HepG2 (cell line): ENCODE measurements around the gene SLC35F1. TPM values are rescaled to one million over a fixed set of nuclear protein-coding genes. Genes with fewer than 3 reads are reported as not detected.

Experiments
- DPF2 ChIP-seq: sonication (generic); formaldehyde crosslinking; IDR thresholded peaks from 2 replicates; pipeline ENCODE4 v1.4.0; 2020; ENCODE audit warnings: mild to moderate bottlenecking, low read depth, missing genetic modification reagents, borderline replicate concordance
- HOXD1 ChIP-seq: sonication (generic); formaldehyde crosslinking; IDR thresholded peaks from 2 replicates; pipeline ENCODE4 v1.5.0; 2020; ENCODE audit warnings: missing genetic modification reagents
- MXI1 ChIP-seq: IDR thresholded peaks from 3 replicates; pipeline ENCODE4 v1.6.1; 2012; ENCODE audit warnings: low read depth, low read length, inconsistent platforms, borderline replicate concordance
- SALL1 ChIP-seq: sonication (generic); formaldehyde crosslinking; IDR thresholded peaks from 2 replicates; pipeline ENCODE4 v1.8.0; 2022; ENCODE audit warnings: mild to moderate bottlenecking, missing genetic modification reagents
- SAP130 ChIP-seq: IDR thresholded peaks from 2 replicates; pipeline ENCODE4 v1.6.1; 2016; ENCODE audit warnings: low read depth
- XRCC5 ChIP-seq: fragments of 200-400 bp; formaldehyde crosslinking; optimal IDR thresholded peaks from 2 replicates; pipeline ENCODE3; 2017; ENCODE audit warnings: mild to moderate bottlenecking, low read length
- YY1 ChIP-seq: IDR thresholded peaks from 2 replicates; pipeline ENCODE4 v1.6.1; 2011; ENCODE audit warnings: low read length, low read depth, moderate library complexity, mild to moderate bottlenecking; ENCODE audit not compliant: insufficient read depth, insufficient replicate concordance
- ZFX ChIP-seq: sonication (generic); formaldehyde crosslinking; IDR thresholded peaks from 2 replicates; pipeline ENCODE4 v1.4.0; 2020; ENCODE audit warnings: mild to moderate bottlenecking, low read depth, missing genetic modification reagents, moderate library complexity
- ZNF30 ChIP-seq: sonication (generic); formaldehyde crosslinking; IDR thresholded peaks from 2 replicates; pipeline ENCODE4 v1.5.0; 2020; ENCODE audit warnings: mild to moderate bottlenecking, missing genetic modification reagents
- ZNF354B ChIP-seq: sonication (generic); formaldehyde crosslinking; IDR thresholded peaks from 2 replicates; pipeline ENCODE4 v1.8.0; 2022; ENCODE audit warnings: mild to moderate bottlenecking, missing genetic modification reagents
- ZNF530 ChIP-seq: sonication (generic); formaldehyde crosslinking; IDR thresholded peaks from 2 replicates; pipeline ENCODE4 v1.5.0; 2020; ENCODE audit warnings: low read depth, mild to moderate bottlenecking, missing genetic modification reagents
- ZNF766 ChIP-seq: sonication (generic); formaldehyde crosslinking; IDR thresholded peaks from 2 replicates; pipeline ENCODE4 v1.5.0; 2020; ENCODE audit warnings: missing genetic modification reagents, borderline replicate concordance
- ZSCAN31 ChIP-seq: sonication (generic); formaldehyde crosslinking; IDR thresholded peaks from 2 replicates; pipeline ENCODE4 v1.5.0; 2020; ENCODE audit warnings: low read depth, mild to moderate bottlenecking, missing genetic modification reagents
- polyA plus RNA-seq, 8 experiments: library from polyadenylated mRNA; depleted of rRNA in 3 of 8; stranded (reverse) in 7 of 8; unstranded in 1 of 8; fragments of >200 nt; fragmentation: Illumina TruSeq in 4 of 8; extraction: Trizol in 4 of 8; gene quantifications; 2 replicates each; pipeline versions ENCODE4 v1.2.1 to v1.2.3, GENCODE V29; 2011 to 2016; ENCODE audit warnings: low read depth in 4 of 8, missing spikeins in 1 of 8, mixed read lengths in 1 of 8; ENCODE audit not compliant: insufficient read depth in 1 of 8
- total RNA-seq, 5 experiments: library from RNA; depleted of rRNA; stranded (reverse); fragments of >200 nt; fragmentation: Illumina TruSeq; extraction: Trizol; gene quantifications; 2 replicates each; pipeline ENCODE4 v1.2.3, GENCODE V29; 2016; ENCODE audit warnings: low read depth in 1 of 5
- TF ChIP-seq, protein P1 (sequence below): sonication (generic); formaldehyde crosslinking; IDR thresholded peaks from 2 replicates; pipeline ENCODE4 v1.5.0; 2020; ENCODE audit warnings: mild to moderate bottlenecking, missing genetic modification reagents, borderline replicate concordance
- TF ChIP-seq, protein P2 (sequence below): IDR thresholded peaks from 2 replicates; pipeline ENCODE4 v1.6.1; 2016; ENCODE audit warnings: mild to moderate bottlenecking, missing biosample characterization, missing genetic modification reagents
- TF ChIP-seq, protein P3 (sequence below): sonication (generic); formaldehyde crosslinking; IDR thresholded peaks from 2 replicates; pipeline ENCODE4 v1.5.0; 2020; ENCODE audit warnings: mild to moderate bottlenecking, missing genetic modification reagents, borderline replicate concordance

SLC35F1 gene
- total and polyA plus RNA-seq, 2 of the 13 experiments (the other 11 are each of a cell fraction or from before 2014, with no cell fraction given): 0.01 TPM; not detected in 1

DNA sequence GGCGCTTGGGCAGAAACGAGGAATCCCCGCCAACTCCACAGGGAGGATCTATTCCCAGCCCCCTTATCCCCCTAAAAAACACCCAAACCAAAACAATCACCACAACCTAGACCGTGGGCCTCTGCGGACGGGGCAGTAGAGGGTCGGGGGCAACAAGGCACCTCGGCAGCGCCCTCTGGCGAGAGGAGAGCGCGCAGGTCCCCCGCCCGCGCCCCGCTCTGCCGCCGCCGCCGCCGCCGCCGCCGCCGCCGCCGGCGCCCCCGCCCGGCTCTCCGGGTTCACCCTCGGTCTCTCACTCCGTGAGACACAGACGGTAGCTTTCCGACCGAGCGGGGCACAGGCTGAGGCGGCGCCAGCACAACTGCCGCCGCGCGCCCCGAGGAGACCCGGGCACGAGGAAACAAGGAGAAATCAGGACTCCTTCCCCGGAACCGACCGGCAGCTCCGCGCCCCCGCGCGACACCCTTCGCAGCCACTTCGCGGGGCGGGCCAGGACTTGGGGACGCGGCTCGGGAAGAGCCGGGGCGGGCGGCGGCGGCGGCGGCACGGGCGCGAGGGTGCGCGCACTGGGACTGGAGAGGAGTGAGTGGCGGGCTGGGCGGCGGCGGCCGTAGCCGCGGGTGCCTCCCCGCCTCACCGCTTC is at the start of gene SLC35F1 (continued):
- TF ChIP-seq, protein P1, sequence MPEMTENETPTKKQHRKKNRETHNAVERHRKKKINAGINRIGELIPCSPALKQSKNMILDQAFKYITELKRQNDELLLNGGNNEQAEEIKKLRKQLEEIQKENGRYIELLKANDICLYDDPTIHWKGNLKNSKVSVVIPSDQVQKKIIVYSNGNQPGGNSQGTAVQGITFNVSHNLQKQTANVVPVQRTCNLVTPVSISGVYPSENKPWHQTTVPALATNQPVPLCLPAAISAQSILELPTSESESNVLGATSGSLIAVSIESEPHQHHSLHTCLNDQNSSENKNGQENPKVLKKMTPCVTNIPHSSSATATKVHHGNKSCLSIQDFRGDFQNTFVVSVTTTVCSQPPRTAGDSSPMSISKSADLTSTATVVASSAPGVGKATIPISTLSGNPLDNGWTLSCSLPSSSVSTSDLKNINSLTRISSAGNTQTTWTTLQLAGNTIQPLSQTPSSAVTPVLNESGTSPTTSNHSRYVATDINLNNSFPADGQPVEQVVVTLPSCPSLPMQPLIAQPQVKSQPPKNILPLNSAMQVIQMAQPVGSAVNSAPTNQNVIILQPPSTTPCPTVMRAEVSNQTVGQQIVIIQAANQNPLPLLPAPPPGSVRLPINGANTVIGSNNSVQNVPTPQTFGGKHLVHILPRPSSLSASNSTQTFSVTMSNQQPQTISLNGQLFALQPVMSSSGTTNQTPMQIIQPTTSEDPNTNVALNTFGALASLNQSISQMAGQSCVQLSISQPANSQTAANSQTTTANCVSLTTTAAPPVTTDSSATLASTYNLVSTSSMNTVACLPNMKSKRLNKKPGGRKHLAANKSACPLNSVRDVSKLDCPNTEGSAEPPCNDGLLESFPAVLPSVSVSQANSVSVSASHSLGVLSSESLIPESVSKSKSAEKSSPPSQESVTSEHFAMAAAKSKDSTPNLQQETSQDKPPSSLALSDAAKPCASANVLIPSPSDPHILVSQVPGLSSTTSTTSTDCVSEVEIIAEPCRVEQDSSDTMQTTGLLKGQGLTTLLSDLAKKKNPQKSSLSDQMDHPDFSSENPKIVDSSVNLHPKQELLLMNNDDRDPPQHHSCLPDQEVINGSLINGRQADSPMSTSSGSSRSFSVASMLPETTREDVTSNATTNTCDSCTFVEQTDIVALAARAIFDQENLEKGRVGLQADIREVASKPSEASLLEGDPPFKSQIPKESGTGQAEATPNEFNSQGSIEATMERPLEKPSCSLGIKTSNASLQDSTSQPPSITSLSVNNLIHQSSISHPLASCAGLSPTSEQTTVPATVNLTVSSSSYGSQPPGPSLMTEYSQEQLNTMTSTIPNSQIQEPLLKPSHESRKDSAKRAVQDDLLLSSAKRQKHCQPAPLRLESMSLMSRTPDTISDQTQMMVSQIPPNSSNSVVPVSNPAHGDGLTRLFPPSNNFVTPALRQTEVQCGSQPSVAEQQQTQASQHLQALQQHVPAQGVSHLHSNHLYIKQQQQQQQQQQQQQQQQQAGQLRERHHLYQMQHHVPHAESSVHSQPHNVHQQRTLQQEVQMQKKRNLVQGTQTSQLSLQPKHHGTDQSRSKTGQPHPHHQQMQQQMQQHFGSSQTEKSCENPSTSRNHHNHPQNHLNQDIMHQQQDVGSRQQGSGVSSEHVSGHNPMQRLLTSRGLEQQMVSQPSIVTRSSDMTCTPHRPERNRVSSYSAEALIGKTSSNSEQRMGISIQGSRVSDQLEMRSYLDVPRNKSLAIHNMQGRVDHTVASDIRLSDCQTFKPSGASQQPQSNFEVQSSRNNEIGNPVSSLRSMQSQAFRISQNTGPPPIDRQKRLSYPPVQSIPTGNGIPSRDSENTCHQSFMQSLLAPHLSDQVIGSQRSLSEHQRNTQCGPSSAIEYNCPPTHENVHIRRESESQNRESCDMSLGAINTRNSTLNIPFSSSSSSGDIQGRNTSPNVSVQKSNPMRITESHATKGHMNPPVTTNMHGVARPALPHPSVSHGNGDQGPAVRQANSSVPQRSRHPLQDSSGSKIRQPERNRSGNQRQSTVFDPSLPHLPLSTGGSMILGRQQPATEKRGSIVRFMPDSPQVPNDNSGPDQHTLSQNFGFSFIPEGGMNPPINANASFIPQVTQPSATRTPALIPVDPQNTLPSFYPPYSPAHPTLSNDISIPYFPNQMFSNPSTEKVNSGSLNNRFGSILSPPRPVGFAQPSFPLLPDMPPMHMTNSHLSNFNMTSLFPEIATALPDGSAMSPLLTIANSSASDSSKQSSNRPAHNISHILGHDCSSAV (CRISPR knock-in tag): no peak
- TF ChIP-seq, protein P2, sequence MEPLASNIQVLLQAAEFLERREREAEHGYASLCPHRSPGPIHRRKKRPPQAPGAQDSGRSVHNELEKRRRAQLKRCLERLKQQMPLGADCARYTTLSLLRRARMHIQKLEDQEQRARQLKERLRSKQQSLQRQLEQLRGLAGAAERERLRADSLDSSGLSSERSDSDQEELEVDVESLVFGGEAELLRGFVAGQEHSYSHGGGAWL (CRISPR knock-in tag): 0 out of 2 replicates have a peak, but pooled peaks have one; percentile 34
- no peak; the same call in 1 of the 2 replicates for TF ChIP-seq ZNF766
- TF ChIP-seq YY1: peak; percentile 14
- peak; percentile 20; the same call in 1 of the 2 replicates for TF ChIP-seq SAP130 (CRISPR knock-in tag)
- no peak for TF ChIP-seq ZNF530 (CRISPR knock-in tag)
- TF ChIP-seq ZFX (CRISPR knock-in tag): peak; percentile 15
- TF ChIP-seq, protein P3, sequence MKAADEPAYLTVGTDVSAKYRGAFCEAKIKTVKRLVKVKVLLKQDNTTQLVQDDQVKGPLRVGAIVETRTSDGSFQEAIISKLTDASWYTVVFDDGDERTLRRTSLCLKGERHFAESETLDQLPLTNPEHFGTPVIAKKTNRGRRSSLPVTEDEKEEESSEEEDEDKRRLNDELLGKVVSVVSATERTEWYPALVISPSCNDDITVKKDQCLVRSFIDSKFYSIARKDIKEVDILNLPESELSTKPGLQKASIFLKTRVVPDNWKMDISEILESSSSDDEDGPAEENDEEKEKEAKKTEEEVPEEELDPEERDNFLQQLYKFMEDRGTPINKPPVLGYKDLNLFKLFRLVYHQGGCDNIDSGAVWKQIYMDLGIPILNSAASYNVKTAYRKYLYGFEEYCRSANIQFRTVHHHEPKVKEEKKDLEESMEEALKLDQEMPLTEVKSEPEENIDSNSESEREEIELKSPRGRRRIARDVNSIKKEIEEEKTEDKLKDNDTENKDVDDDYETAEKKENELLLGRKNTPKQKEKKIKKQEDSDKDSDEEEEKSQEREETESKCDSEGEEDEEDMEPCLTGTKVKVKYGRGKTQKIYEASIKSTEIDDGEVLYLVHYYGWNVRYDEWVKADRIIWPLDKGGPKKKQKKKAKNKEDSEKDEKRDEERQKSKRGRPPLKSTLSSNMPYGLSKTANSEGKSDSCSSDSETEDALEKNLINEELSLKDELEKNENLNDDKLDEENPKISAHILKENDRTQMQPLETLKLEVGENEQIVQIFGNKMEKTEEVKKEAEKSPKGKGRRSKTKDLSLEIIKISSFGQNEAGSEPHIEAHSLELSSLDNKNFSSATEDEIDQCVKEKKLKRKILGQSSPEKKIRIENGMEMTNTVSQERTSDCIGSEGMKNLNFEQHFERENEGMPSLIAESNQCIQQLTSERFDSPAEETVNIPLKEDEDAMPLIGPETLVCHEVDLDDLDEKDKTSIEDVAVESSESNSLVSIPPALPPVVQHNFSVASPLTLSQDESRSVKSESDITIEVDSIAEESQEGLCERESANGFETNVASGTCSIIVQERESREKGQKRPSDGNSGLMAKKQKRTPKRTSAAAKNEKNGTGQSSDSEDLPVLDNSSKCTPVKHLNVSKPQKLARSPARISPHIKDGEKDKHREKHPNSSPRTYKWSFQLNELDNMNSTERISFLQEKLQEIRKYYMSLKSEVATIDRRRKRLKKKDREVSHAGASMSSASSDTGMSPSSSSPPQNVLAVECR (CRISPR knock-in tag): 0 out of 2 replicates have a peak, but pooled peaks have one; percentile 26
- no peak for TF ChIP-seq ZNF354B (CRISPR knock-in tag)
- 0 out of 3 replicates have a peak, but pooled peaks have one; percentile 33 for TF ChIP-seq MXI1
- 0 out of 2 replicates have a peak, but pooled peaks have one; percentile 34 for TF ChIP-seq HOXD1 (CRISPR knock-in tag)
- peak; percentile 64 for TF ChIP-seq SALL1 (CRISPR knock-in tag)
- TF ChIP-seq XRCC5: peak; percentile 62
- peak; percentile 81; the same call in 1 of the 2 replicates for TF ChIP-seq ZSCAN31 (CRISPR knock-in tag)
- no peak for TF ChIP-seq DPF2 (CRISPR knock-in tag)
- no peak for TF ChIP-seq ZNF30 (CRISPR knock-in tag)
